NCI-H748 (cell line): ENCODE data around the gene SMG6.

Source experiments
- DNase-seq: peaks from one replicate; lab custom pipeline; 2025; ENCODE audit not compliant: unreplicated experiment; lab: John Stamatoyannopoulos, UW

Gene SMG6

GRCh38 chr17:2034806-2035540 lies 268.6 kb downstream of the SMG6 start:
- DNase-seq, result no peak

- DNase-seq, result no peak
These were observed 269.4 kb downstream of the SMG6 start for GRCh38 chr17:2034157-2034556.

- DNase-seq, result no peak
These were observed 270.4 kb downstream of the SMG6 start for GRCh38 chr17:2033153-2033552.

- DNase-seq, result no peak
These were observed 272.8 kb downstream of the SMG6 start for GRCh38 chr17:2030779-2031163.

- DNase-seq, result peak; percentile 95
These were observed 273.4 kb downstream of the SMG6 start, which contains the start of gene DPH1 for GRCh38 chr17:2029911-2030778. TSS of gene DPH1 (plus strand) at chr17:2030153. CDS start at chr17:2030170, 17 bp downstream.

- DNase-seq, result no peak
These were observed 274.8 kb downstream of the SMG6 start for GRCh38 chr17:2028737-2029136.

- DNase-seq, result no peak
These were observed 275.4 kb downstream of the SMG6 start for GRCh38 chr17:2028234-2028614.

- DNase-seq, result no peak
These were observed 275.9 kb downstream of the SMG6 start for GRCh38 chr17:2027528-2028233.

- DNase-seq, result peak; percentile 75
These were observed 277.8 kb downstream of the SMG6 start for GRCh38 chr17:2025622-2026309.

GRCh38 chr17:2025220-2025621 lies 278.4 kb downstream of the SMG6 start, which contains the start of gene RTN4RL1:
TSS of gene RTN4RL1 (minus strand) at chr17:2025334. CDS start at chr17:2024865, 469 bp downstream.
- peak; percentile 83 for DNase-seq

- DNase-seq, result peak; percentile 56
These were observed 278.9 kb downstream of the SMG6 start for GRCh38 chr17:2024572-2025219.

- peak; percentile 93 for DNase-seq
These were observed 279.7 kb downstream of the SMG6 start for GRCh38 chr17:2023692-2024571.

GRCh38 chr17:2023256-2023655 lies 280.3 kb downstream of the SMG6 start:
- no peak for DNase-seq

GRCh38 chr17:2022647-2023240 lies 280.8 kb downstream of the SMG6 start:
- DNase-seq, result no peak

- DNase-seq, result no peak
These were observed 282.9 kb downstream of the SMG6 start for GRCh38 chr17:2020721-2021120.

- no peak for DNase-seq
These were observed 283.9 kb downstream of the SMG6 start for GRCh38 chr17:2019723-2020122.

- peak; percentile 84 for DNase-seq
These were observed 284.7 kb downstream of the SMG6 start for GRCh38 chr17:2018716-2019510.

GRCh38 chr17:2017274-2017941 lies 286.2 kb downstream of the SMG6 start:
- DNase-seq, result no peak
